Esophagus squamous epithelium (tissue), 5 donors: ENCODE measurements around the gene SOCS3. TPM values are rescaled to one million over a fixed set of nuclear protein-coding genes. Genes with fewer than 3 reads are reported as not detected.

Experiments used
- DNase-seq: peaks from one replicate; lab custom pipeline; 2025; lab: John Stamatoyannopoulos, UW
- H3K27ac ChIP-seq, 4 donors: fragments of 200-600 bp; sonication (generic); one replicate each; pipeline ENCODE4 v1.5.1; 2016 to 2019; ENCODE audit warnings: mild to moderate bottlenecking in 1 of 4
- H3K27me3 ChIP-seq, 4 donors: fragments of 200-600 bp; sonication (generic); 1 replicate in 3 of 4; 2 replicates in 1 of 4; pipeline versions ENCODE4 v1.5.1 to v1.6.0; 2017 to 2021; ENCODE audit warnings: antibody characterized with exemption in 1 of 4
- H3K36me3 ChIP-seq, 3 donors: fragments of 200-600 bp; sonication (generic); one replicate each; pipeline ENCODE4 v1.5.1; 2016 to 2019
- H3K4me1 ChIP-seq, 3 donors: fragments of 200-600 bp; sonication (generic); one replicate each; pipeline ENCODE4 v1.5.1; 2017 to 2019
- H3K4me3 ChIP-seq, 4 donors: fragments of 200-600 bp; sonication (generic); 1 replicate in 3 of 4; 2 replicates in 1 of 4; pipeline ENCODE4 v1.5.1; 2016 to 2019; ENCODE audit warnings: mild to moderate bottlenecking in 2 of 4, moderate library complexity in 1 of 4
- H3K9me3 ChIP-seq, 3 donors: fragments of 200-600 bp; sonication (generic); one replicate each; pipeline ENCODE4 v1.5.1; 2016 to 2019
- POLR2A ChIP-seq, 4 donors: fragments of 450-650 bp; IDR thresholded peaks; one replicate each; pipeline ENCODE4 v1.6.1; 2017; ENCODE audit warnings: antibody characterized with exemption in 4 of 4, mild to moderate bottlenecking in 4 of 4, moderate library complexity in 3 of 4
- WGBS, 2 donors: methylation state at CpG; one replicate each; pipeline ENCODE4 v1.1.5; 2018; 5-methylcytosine and 5-hydroxymethylcytosine counted together
- intact Hi-C: fragments of 100-400 bp; cut with DNase I; formaldehyde crosslinking; loops from one replicate; pipeline ENCODE4 v1.15.0; 2022
- total RNA-seq, 4 donors: library from RNA; depleted of rRNA; stranded (reverse); fragments of >200 nt; gene quantifications; one replicate each; pipeline ENCODE4 v1.1.0, GENCODE V29; 2016
- TF ChIP-seq, protein P1 (sequence below), 6 experiments: fragments of 450-650 bp in 4 of 6; fragments of 200-600 bp in 2 of 6; sonication (generic) in 2 of 6; IDR thresholded peaks; one replicate each; pipeline ENCODE4 v1.5.1; 2016 to 2019; ENCODE audit warnings: antibody characterized with exemption in 6 of 6, mild to moderate bottlenecking in 4 of 6, moderate library complexity in 4 of 6
- donor health status: DM: yes; HTN: yes; CAD: no.

Gene SOCS3
- total RNA-seq, 4 donors from 2014 or later: 6.3 to 23.1 (median 17.1) TPM

DNA sequence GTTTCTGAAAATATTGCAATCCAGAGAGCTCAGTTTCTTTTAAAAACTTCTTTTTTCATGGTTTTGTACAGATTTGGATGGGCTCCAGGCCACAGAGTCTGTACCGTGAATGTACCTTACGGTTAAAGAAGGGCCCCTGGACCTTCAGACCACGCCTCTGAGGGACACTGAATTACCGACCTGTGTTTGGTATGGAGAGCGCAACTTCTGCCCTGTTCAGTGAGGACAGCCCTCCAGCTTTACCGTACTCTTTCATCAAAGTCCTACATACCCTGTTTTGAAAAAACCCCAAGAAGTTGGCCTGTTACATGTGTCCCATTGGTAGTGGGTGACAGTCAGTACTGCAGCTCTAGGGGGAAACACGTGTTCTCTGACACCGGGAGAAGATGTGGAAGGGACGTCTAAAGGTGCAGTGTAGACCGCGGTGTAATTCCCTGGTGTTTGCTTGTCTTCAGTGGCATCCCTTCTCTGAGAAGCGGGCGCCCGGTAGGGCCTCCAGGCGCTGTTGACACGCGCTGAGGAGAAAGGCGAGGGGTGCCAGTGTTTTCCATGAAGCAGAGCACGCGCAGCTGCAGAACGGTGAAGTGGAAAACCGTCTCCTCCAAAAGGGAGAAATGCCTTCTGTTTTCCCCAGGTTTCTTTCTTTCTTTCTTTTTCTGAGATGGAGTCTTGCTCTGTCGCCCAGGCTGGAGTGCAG is 24.8 kb upstream of the SOCS3 start:
- no peak for DNase-seq
- H3K36me3 ChIP-seq: no peaks in the 10 kb centered on the region
- WGBS, 2 donors: 61% methylated on average over 19 to 23 of the region's 23 CpGs
- H3K4me3 ChIP-seq: peak overlapping the region in 1 of 4 donors; percentile 19
- no peaks in the 10 kb centered on the region for H3K27me3 ChIP-seq
- peaks cover 49 to 97% (median 83%) of the 10 kb centered on the region in 3 donors for H3K4me1 ChIP-seq
- peak overlapping the region; percentile 64 to 96 (median 85) for H3K27ac ChIP-seq
- TF ChIP-seq, protein P1, sequence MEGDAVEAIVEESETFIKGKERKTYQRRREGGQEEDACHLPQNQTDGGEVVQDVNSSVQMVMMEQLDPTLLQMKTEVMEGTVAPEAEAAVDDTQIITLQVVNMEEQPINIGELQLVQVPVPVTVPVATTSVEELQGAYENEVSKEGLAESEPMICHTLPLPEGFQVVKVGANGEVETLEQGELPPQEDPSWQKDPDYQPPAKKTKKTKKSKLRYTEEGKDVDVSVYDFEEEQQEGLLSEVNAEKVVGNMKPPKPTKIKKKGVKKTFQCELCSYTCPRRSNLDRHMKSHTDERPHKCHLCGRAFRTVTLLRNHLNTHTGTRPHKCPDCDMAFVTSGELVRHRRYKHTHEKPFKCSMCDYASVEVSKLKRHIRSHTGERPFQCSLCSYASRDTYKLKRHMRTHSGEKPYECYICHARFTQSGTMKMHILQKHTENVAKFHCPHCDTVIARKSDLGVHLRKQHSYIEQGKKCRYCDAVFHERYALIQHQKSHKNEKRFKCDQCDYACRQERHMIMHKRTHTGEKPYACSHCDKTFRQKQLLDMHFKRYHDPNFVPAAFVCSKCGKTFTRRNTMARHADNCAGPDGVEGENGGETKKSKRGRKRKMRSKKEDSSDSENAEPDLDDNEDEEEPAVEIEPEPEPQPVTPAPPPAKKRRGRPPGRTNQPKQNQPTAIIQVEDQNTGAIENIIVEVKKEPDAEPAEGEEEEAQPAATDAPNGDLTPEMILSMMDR (IDR thresholded peaks at IDR 0.05): no peak
- TF ChIP-seq POLR2A (IDR thresholded peaks at IDR 0.05): no peak
- H3K9me3 ChIP-seq: no peaks in the 10 kb centered on the region
- intact Hi-C loops: no loop called here

DNA sequence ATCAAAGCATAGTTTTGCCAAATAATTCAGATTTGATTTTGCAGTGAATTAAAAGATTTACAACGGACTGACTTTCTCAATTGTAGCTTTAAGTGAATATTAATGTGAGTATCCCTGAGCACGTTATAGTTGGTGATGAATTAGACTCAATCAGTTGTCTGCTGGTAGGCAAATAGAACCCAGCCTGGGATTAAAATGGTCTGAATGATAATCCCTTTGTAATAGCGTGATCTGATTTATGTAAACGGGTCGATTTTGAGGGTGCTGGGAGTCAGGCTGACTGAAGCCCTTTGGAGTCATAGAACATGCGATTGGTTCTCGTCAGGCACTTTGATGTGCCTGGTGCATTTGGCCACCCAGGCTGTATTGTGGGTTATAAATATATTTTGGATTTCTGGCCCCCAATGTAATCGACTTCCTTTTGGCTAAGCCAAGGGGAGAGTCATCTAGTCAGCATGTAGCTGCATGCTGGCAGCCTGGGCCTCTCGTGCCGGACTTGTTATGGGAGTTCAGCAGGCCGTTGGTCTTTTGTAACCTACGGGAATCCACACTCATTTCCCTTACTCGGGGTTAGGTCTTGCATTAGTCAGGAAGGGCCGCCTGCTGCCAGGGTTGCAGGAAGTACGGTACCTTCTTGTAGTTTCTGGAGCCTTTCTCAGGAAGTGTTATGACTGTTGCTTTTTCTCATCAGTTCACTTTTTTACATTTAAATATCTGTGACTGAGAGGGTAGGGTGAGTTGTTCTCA is 24.0 kb upstream of the SOCS3 start:
- WGBS, 2 donors: 7 to 9% methylated on average over 15 of the region's 15 CpGs
- intact Hi-C loops: no loop called here
- no peaks in the 10 kb centered on the region for H3K9me3 ChIP-seq
- peaks cover 55 to 97% (median 81%) of the 10 kb centered on the region in 3 donors for H3K4me1 ChIP-seq
- H3K36me3 ChIP-seq: no peaks in the 10 kb centered on the region
- peak overlapping the region in 1 of 4 donors; percentile 25 for H3K4me3 ChIP-seq
- H3K27me3 ChIP-seq: no peaks in the 10 kb centered on the region
- peak in 1 of 4 donors; percentile 49 for TF ChIP-seq POLR2A (IDR thresholded peaks at IDR 0.05)
- TF ChIP-seq, protein P1 (IDR thresholded peaks at IDR 0.05): no peak
- H3K27ac ChIP-seq: peak overlapping the region; percentile 64 to 96 (median 85)
- DNase-seq: peak; percentile 65

DNA sequence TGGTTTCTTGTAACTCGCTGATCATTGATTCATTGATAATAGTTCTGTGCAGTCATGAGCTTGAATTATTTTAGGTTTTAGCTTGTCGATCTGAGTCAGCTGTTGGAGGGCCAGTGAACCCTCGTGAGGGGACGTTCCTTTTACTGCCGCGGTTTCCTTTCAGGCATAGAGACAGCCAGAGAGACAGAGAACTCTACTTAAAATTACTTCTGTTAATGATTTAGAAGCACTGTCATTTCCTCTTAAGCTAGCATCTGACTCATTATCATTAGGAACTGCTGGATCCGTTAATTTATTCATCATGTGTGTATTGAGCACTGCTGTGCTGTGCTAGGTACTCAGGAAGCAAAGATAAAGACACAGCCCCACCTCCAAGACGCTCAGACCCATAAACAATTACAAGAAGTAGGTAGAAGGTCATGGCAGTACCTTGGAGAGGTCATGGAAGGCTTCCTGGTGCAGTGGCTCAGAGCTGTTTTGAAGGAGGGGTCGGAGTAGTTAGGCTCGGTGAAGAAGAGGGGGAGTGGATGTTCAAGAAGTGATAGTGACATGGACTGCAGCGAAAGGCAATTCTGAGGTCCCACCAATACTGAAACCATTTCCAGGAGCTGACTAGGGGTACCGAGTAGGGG is 21.8 kb upstream of the SOCS3 start:
- H3K27ac ChIP-seq: peak overlapping the region; percentile 10 to 96 (median 52)
- no peak for DNase-seq
- H3K36me3 ChIP-seq: no peaks in the 10 kb centered on the region
- no peaks in the 10 kb centered on the region for H3K27me3 ChIP-seq
- H3K4me3 ChIP-seq: peak overlapping the region in 1 of 4 donors; percentile 8
- peaks cover 61 to 93% (median 67%) of the 10 kb centered on the region in 3 donors for H3K4me1 ChIP-seq
- intact Hi-C loops: no loop called here
- TF ChIP-seq POLR2A (IDR thresholded peaks at IDR 0.05): peak in 1 of 4 donors; percentile 40
- TF ChIP-seq, protein P1 (IDR thresholded peaks at IDR 0.05): no peak
- H3K9me3 ChIP-seq: no peaks in the 10 kb centered on the region
- 33 to 36% methylated on average over 11 to 12 of the region's 12 CpGs for WGBS, 2 donors

DNA sequence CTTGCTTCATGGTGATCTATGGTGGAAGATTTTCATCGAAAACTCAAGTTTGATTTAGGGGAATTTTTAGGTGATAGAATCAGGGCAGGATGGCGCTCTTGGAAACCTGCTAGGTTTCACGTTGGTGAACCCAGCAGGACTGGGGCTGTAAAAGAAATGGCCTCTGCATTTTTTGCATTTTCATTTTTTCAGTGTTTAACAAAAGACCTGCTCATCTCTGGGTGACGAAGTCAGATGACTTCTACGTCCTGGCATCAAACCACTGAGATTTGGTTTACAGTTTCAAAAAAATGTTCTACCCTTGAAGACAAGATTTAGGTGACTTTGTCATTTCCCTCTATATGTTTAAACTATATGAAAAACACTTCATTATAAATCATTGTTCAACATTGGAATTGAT is 20.5 kb upstream of the SOCS3 start:
- no peak overlapping the region for H3K4me3 ChIP-seq
- peaks cover 59 to 93% (median 66%) of the 10 kb centered on the region in 3 donors for H3K4me1 ChIP-seq
- H3K9me3 ChIP-seq: no peaks in the 10 kb centered on the region
- intact Hi-C loops: no loop called here
- H3K27me3 ChIP-seq: no peaks in the 10 kb centered on the region
- WGBS, 2 donors: 76 to 78% methylated on average over 5 of the region's 5 CpGs
- TF ChIP-seq POLR2A (IDR thresholded peaks at IDR 0.05): no peak
- TF ChIP-seq, protein P1 (IDR thresholded peaks at IDR 0.05): no peak
- no peak for DNase-seq
- H3K27ac ChIP-seq: peak overlapping the region in 1 of 4 donors; percentile 96
- H3K36me3 ChIP-seq: no peaks in the 10 kb centered on the region
